ENCODE measurements around the gene PCDH8. TPM values are rescaled to one million over a fixed set of nuclear protein-coding genes. Genes with fewer than 3 reads are reported as not detected.

PCDH8 gene
- polyA plus RNA-seq, 1 donor from 2014 or later = 2.4 TPM

DNA sequence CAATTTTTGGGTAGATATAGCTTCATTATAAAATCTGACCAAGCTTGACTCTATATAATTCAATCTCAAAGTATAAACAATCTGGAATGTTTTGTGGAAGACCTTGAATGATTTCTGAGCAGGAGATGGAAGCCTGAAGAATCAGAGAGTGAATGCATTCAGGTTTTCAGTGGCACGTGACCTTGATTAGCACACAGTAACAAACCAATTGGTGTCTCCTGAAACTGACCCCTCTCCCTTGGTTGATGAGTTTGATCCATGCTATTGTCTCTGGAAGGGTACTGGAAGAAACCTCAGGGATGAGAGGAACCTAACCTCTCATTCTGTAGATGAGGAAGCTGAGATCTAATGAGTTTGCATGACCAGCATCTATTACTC, 39.6 kb downstream of the PCDH8 start:
- no peak overlapping the region for H3K4me2 ChIP-seq (ENCODE audit: low read length)

DNA sequence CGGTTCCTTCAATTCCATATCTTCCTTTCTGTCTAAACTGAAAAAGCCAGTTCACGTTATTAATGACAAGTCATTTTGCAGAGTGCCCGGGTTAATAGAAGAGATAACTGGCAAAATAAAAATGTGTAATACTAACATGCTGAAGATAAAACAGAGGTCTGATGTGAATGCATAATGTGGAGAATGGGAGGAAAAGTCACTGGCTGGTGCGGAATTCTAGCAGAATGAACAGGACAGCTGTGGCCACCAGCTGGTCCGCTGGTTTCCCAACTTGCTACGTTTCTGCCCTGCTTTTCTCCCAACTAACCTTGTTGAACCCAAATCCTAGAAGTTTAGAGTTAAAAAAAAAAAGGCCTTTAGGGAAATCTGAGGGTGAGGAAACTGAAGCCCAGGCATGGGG, 42.4 kb downstream of the PCDH8 start:
- Histone ChIP-seq H3K4me3 (ENCODE audit: low read length) (no peak overlapping the region), H3K9me2 (ENCODE audit: insufficient read depth, low read length) (no peaks in the 10 kb centered on the region), H3K79me2 (replicated peaks; ENCODE audit: insufficient read depth, low read length) (no peaks in the 10 kb centered on the region), H3K36me3 (ENCODE audit: insufficient read depth, low read length) (no peaks in the 10 kb centered on the region), H3K9me3 (ENCODE audit: low read length) (no peaks in the 10 kb centered on the region), H3K4me2 (ENCODE audit: low read length) (no peak overlapping the region), H4K20me1 (ENCODE audit: insufficient read depth) (no peaks in the 10 kb centered on the region), H3F3A (ENCODE audit: insufficient read depth, low read length, poor library complexity, severe bottlenecking) (no peaks in the 10 kb centered on the region), H3K9ac (ENCODE audit: low read length) (no peak overlapping the region), H3K27me3 (ENCODE audit: insufficient read depth, low read depth, low read length) (no peaks in the 10 kb centered on the region), H2AFZ (ENCODE audit: low read depth, low read length) (no peak overlapping the region), H3K27ac (ENCODE audit: low read length) (no peak overlapping the region)
- TF ChIP-seq MXI1 (conservative IDR thresholded peaks at IDR 0.05; ENCODE audit: poor library complexity, severe bottlenecking) (no peak), RAD21 (conservative IDR thresholded peaks at IDR 0.05) (no peak), TAF1 (IDR thresholded peaks at IDR 0.05; ENCODE audit: low read depth) (no peak), SMC3 (conservative IDR thresholded peaks at IDR 0.05; ENCODE audit: poor library complexity) (no peak), EP300 (conservative IDR thresholded peaks at IDR 0.05; ENCODE audit: poor library complexity, severe bottlenecking) (no peak)

More for the DNA sequence above, 39.6 kb downstream of the PCDH8 start:
- Histone ChIP-seq H3K79me2 (replicated peaks; ENCODE audit: insufficient read depth, low read length) (no peaks in the 10 kb centered on the region), H4K20me1 (ENCODE audit: insufficient read depth) (no peaks in the 10 kb centered on the region), H3K9ac (ENCODE audit: low read length) (no peak overlapping the region), H3K36me3 (ENCODE audit: insufficient read depth, low read length) (no peaks in the 10 kb centered on the region), H3K4me3 (ENCODE audit: low read length) (no peak overlapping the region), H3K9me3 (ENCODE audit: low read length) (no peaks in the 10 kb centered on the region), H3F3A (ENCODE audit: insufficient read depth, low read length, poor library complexity, severe bottlenecking) (no peaks in the 10 kb centered on the region), H3K27ac (ENCODE audit: low read length) (no peak overlapping the region), H2AFZ (ENCODE audit: low read depth, low read length) (no peak overlapping the region), H3K27me3 (ENCODE audit: insufficient read depth, low read depth, low read length) (no peaks in the 10 kb centered on the region), H3K9me2 (ENCODE audit: insufficient read depth, low read length) (no peaks in the 10 kb centered on the region)
- TF ChIP-seq EZH2 (IDR thresholded peaks at IDR 0.05; ENCODE audit: borderline replicate concordance, insufficient read depth, low read length, poor library complexity, severe bottlenecking) = no peak
- TF ChIP-seq, protein P1, sequence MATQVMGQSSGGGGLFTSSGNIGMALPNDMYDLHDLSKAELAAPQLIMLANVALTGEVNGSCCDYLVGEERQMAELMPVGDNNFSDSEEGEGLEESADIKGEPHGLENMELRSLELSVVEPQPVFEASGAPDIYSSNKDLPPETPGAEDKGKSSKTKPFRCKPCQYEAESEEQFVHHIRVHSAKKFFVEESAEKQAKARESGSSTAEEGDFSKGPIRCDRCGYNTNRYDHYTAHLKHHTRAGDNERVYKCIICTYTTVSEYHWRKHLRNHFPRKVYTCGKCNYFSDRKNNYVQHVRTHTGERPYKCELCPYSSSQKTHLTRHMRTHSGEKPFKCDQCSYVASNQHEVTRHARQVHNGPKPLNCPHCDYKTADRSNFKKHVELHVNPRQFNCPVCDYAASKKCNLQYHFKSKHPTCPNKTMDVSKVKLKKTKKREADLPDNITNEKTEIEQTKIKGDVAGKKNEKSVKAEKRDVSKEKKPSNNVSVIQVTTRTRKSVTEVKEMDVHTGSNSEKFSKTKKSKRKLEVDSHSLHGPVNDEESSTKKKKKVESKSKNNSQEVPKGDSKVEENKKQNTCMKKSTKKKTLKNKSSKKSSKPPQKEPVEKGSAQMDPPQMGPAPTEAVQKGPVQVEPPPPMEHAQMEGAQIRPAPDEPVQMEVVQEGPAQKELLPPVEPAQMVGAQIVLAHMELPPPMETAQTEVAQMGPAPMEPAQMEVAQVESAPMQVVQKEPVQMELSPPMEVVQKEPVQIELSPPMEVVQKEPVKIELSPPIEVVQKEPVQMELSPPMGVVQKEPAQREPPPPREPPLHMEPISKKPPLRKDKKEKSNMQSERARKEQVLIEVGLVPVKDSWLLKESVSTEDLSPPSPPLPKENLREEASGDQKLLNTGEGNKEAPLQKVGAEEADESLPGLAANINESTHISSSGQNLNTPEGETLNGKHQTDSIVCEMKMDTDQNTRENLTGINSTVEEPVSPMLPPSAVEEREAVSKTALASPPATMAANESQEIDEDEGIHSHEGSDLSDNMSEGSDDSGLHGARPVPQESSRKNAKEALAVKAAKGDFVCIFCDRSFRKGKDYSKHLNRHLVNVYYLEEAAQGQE (IDR thresholded peaks at IDR 0.05; ENCODE audit: borderline replicate concordance) = no peak
- TF ChIP-seq MXI1 (conservative IDR thresholded peaks at IDR 0.05; ENCODE audit: poor library complexity, severe bottlenecking) = no peak
- no peak for TF ChIP-seq SMC3 (conservative IDR thresholded peaks at IDR 0.05; ENCODE audit: poor library complexity)
- TF ChIP-seq POLR2AphosphoS5 (IDR thresholded peaks at IDR 0.05) = no peak
- TF ChIP-seq, protein P2, sequence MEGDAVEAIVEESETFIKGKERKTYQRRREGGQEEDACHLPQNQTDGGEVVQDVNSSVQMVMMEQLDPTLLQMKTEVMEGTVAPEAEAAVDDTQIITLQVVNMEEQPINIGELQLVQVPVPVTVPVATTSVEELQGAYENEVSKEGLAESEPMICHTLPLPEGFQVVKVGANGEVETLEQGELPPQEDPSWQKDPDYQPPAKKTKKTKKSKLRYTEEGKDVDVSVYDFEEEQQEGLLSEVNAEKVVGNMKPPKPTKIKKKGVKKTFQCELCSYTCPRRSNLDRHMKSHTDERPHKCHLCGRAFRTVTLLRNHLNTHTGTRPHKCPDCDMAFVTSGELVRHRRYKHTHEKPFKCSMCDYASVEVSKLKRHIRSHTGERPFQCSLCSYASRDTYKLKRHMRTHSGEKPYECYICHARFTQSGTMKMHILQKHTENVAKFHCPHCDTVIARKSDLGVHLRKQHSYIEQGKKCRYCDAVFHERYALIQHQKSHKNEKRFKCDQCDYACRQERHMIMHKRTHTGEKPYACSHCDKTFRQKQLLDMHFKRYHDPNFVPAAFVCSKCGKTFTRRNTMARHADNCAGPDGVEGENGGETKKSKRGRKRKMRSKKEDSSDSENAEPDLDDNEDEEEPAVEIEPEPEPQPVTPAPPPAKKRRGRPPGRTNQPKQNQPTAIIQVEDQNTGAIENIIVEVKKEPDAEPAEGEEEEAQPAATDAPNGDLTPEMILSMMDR (IDR thresholded peaks at IDR 0.05; ENCODE audit: poor library complexity, severe bottlenecking) = no peak

DNA sequence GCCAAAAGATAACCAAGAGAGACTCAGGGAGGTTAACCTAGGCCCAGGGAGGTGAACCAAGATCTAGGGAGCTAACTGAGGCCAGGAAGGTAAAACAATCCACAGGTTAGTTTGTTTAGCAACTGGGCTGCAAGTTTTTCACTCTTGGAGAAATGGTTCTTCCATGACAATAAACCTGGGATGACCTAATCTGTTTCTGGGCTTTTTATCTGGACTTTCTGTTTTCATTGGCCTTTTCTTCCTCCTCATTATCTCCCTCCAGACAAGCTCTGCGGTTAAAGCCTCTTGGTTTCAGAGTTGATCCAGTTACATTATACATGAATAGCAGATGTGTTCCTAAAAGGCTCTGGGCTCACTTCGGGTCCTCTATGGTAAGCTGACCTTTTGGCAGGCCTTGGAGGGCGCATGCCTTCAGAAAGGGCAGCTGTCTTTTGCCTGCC, 44.2 kb downstream of the PCDH8 start:
- TF ChIP-seq MXI1 (conservative IDR thresholded peaks at IDR 0.05; ENCODE audit: poor library complexity, severe bottlenecking) = no peak
- TF ChIP-seq, protein P1 (IDR thresholded peaks at IDR 0.05; ENCODE audit: borderline replicate concordance) = no peak
- TF ChIP-seq POLR2AphosphoS5 (IDR thresholded peaks at IDR 0.05) = no peak
- no peak for TF ChIP-seq EP300 (conservative IDR thresholded peaks at IDR 0.05; ENCODE audit: poor library complexity, severe bottlenecking)
- TF ChIP-seq SMC3 (conservative IDR thresholded peaks at IDR 0.05; ENCODE audit: poor library complexity) = no peak
- TF ChIP-seq, protein P2 (IDR thresholded peaks at IDR 0.05; ENCODE audit: poor library complexity, severe bottlenecking) = no peak
- TF ChIP-seq TAF1 (IDR thresholded peaks at IDR 0.05; ENCODE audit: low read depth) = no peak
- no peak for TF ChIP-seq RAD21 (conservative IDR thresholded peaks at IDR 0.05)
- no peak for TF ChIP-seq EZH2 (IDR thresholded peaks at IDR 0.05; ENCODE audit: borderline replicate concordance, insufficient read depth, low read length, poor library complexity, severe bottlenecking)
- Histone ChIP-seq H3K4me3 (ENCODE audit: low read length) (no peak overlapping the region), H2AFZ (ENCODE audit: low read depth, low read length) (no peak overlapping the region), H4K20me1 (ENCODE audit: insufficient read depth) (no peaks in the 10 kb centered on the region), H3K27ac (ENCODE audit: low read length) (no peak overlapping the region), H3K4me2 (ENCODE audit: low read length) (no peak overlapping the region), H3K36me3 (ENCODE audit: insufficient read depth, low read length) (no peaks in the 10 kb centered on the region), H3K9me2 (ENCODE audit: insufficient read depth, low read length) (no peaks in the 10 kb centered on the region), H3K9me3 (ENCODE audit: low read length) (no peaks in the 10 kb centered on the region), H3K27me3 (ENCODE audit: insufficient read depth, low read depth, low read length) (no peaks in the 10 kb centered on the region), H3K9ac (ENCODE audit: low read length) (no peak overlapping the region), H3K79me2 (replicated peaks; ENCODE audit: insufficient read depth, low read length) (no peaks in the 10 kb centered on the region), H3F3A (ENCODE audit: insufficient read depth, low read length, poor library complexity, severe bottlenecking) (no peaks in the 10 kb centered on the region)

Data from neural cell (in vitro differentiated cells).